Urothelium cell line (cell line): ENCODE data around the gene HOXB6.

Source experiments
- DNase-seq: peaks from one replicate; pipeline ENCODE4 v3.0.0; 2011; ENCODE audit warnings: low spot score, mixed read lengths
- FAIRE-seq: peaks from 2 replicates; lab custom pipeline; 2011; peaks lifted over from hg19 to GRCh38; lab: Jason Lieb, UNC

Gene HOXB6

GRCh38 chr17:48604770-48605329 lies at the start of gene HOXB6:
HOXB6 (minus strand) TSS chr17:48604986; CDS start chr17:48598150, 6,836 bp downstream.
- FAIRE-seq (no peak), DNase-seq (peak; percentile 70)

GRCh38 chr17:48649741-48650140 lies 45.0 kb upstream of the HOXB6 start:
- DNase-seq (no peak), FAIRE-seq (no peak)

DNA sequence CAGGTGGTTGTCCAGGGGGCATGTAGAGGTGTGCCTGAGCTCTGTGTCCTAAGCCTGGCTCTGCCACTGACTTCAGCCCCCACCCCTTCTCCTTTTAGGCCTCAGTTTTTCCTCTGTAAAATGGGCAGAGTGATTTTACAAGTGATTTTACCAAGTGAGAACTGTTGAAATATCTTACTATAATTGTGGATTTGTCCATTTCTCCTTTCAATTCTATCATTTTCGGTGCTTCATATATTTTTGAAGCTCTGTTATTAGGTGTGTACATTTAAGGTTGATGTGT lies 43.1 kb upstream of the HOXB6 start:
- DNase-seq (no peak), FAIRE-seq (no peak)

DNA sequence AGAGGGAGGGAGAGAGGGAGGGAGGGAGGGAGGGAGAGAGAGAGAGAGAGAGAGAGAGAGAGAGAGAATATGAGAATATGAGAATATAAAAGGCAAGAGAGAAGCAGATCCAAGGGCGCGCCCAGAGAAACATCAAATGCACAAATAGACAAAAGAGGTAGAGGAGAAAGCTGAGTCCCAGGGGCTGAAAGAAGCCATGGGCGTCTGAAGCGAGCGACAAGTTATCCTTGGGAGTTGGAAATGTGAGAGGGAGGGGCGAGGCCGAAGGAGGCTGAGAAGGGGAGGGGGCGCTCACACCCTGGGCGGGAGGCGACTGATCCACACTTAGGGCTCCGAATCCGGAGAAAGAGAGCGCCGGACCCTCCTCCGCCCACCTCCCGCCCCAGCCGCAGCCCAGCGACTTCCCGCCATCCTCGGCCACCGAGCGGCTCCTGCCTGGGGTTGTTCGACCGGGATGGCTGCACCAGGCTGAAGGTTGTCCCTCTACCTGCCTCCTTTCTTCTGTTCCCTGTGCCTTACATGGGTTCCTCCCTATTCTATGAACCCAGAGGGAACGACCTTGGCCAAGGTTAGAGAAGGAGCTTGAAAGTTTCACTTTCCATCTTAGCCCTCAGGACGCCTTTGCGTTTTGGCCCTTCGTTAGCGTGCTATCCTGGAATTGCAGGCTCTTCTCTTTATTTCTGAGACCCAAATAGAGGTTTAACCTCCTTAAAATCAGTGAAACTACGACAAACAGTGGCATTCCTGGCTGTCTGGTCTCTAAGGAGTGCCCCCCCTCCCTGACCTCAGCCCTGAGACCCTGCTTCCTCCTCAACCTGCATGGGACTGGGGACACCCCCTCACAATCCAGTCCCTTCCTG lies 42.5 kb upstream of the HOXB6 start:
- DNase-seq (peak; percentile 60), FAIRE-seq (no peak)

- FAIRE-seq (no peak), DNase-seq (peak; percentile 89)
Measured at GRCh38 chr17:48646183-48647102, 41.7 kb upstream of the HOXB6 start.

- FAIRE-seq (no peak), DNase-seq (no peak)
Measured at GRCh38 chr17:48645639-48646182, 40.9 kb upstream of the HOXB6 start.

- DNase-seq (no peak), FAIRE-seq (no peak)
Measured at GRCh38 chr17:48644910-48645557, 40.2 kb upstream of the HOXB6 start.

DNA sequence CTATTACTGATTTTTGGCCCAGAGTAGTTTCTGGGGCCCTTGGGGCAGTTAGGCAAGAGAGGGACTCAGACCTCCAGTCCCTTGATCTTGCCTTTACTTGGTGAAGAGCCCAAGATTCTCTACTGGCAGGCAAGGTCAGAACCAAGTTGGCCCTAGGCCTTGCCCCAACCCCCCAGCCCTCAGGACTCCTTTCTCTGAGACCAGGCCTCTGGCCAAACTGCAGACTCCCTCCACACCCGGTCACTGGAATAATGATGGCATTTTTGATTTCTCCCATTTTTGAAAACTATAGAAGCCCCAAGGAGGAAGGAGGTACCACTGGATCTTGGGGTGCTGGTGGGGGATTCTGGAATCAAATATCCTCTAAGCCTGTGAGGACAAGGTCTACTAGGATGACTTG lies 39.4 kb upstream of the HOXB6 start:
- DNase-seq (no peak), FAIRE-seq (no peak)

- FAIRE-seq (no peak), DNase-seq (no peak)
Measured at GRCh38 chr17:48643697-48644012, 38.9 kb upstream of the HOXB6 start.

GRCh38 chr17:48642843-48643696 lies 38.3 kb upstream of the HOXB6 start:
- FAIRE-seq (no peak), DNase-seq (no peak)

GRCh38 chr17:48642059-48642842 lies 37.5 kb upstream of the HOXB6 start:
- no peak for FAIRE-seq
- DNase-seq: no peak

DNA sequence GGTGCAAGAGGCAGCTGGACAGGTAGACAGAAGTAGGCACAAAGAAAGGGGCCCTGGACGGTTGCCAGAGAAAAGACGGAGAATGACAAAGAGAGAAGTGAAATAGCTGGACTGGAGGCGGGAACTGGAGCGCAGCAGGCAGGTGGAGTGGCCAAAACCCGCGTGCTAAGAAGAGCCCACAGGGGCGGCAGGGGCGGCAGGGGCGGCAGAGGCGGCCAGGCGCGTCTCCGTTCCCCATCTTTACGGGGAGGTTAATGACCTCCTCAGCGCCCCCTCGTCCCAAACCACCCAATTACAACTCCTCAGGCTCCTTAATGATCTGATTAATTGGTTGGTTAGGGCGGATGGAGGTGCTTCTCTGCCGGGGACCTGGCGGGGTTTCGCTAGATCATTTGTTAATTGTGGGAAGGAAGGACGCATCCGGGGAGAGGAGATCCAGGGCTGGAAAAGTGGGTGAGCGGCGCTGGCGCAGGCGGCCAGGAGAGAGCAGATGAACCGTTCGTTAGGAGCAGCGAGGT lies 36.8 kb upstream of the HOXB6 start:
- no peak for FAIRE-seq
- no peak for DNase-seq

GRCh38 chr17:48640858-48641180 lies 36.0 kb upstream of the HOXB6 start:
- DNase-seq: no peak
- FAIRE-seq: no peak

DNA sequence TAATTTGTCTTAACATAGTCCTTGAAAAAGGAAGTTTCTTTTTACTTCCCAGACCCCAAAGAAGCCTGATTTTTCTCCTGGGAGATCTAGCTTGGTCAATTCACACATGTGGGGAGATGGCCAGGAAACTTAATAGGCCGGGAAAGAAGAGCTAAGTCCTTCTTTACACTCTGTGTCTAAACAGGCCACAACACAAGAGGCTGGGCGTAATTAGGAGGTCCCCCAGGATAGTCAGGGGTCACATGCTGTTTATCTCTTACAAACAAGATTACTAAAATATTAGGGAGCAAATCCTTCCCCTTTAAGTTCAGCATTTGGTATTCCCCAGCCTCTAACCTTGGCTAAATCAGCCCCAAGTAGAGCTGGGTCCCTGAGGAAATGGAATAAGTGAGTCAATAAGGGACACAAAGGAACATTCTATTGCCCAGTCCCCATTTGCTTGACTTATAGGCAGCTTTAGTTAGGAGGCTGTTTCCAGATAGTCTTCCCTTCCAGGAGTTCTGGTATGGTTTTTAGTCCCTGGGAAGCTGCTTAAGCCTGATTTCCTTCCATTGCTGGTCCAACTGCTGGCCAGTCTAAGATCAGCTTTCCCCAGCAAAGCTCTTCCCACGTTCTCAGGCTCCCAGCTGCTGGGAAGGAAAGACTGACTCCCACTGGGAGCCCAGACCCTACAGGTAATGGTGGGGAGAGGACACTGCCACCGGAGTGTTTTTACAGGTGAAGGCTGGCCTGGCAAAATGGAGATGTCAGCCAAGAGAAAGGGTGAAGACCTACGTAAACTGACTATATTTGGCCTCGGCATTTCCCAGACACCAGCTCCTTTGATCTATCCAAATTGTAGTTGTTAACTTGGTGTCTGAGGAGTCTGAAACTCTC lies 35.4 kb upstream of the HOXB6 start:
- no peak for FAIRE-seq

DNA sequence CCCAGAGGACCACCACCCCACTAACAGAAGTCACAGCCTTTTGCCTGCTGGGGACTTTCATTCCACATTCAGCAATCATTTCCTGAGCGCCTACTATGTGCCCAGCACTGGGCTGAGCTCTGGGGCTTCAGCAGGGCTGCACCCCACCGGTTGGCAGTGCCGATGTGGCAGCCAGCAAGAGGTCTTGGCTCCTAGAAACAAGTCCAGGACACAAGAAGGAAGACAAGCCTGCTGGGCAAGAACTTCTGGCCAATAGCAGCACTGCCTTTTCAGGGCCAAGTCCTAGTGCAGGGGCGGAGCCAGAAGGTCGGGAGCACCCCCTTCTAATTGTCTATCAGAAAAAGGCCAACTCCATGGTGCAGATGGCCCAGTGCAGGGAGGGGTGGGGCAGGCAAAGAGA lies 34.4 kb upstream of the HOXB6 start:
- DNase-seq (no peak), FAIRE-seq (no peak)

More for the DNA sequence above, 35.4 kb upstream of the HOXB6 start:
- DNase-seq: no peak

DNA sequence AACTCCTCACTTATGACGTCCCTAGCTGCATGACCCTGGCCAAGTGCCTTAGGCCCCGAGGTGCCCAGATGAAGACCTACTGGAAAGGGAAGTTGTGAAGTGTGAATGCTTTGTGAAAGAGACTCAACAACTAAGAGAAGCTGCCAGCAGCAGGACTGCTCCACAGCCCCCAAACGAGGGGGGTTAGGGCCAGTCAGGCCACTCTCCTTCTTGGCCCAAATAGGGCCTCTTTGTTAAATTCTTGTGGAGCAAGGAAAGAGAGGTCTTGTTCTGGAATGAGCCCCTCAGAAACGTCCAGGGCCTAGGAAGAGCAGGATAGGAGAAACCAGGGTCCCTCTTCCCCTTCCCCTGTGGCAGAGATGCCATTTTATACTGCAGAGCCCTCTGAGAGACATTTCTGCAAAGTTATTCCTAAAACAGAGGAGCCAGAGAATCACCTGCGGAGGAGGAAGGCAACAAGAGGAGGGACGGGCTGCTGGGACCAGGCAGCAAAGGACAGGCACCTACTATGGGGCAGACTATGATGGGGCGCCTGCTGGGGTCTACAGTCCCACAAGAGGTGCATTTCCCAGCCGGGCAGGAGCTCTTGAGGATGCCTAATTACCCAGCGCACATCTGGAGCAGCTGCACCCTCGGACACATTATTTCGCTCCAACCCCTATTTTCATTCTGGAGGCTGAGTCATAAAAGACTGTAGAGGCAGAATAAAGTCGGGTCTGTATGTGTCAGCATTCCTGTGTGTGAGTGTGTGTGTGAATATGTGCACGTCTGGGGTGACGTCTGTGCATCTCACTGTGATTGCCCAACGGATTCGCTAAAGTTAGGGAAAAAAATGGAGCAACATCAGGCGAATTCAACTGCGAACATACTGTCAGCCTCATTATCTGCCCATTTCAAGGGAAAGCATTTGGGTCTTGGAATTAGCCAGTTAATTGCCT lies 32.8 kb upstream of the HOXB6 start:
- FAIRE-seq (peak; percentile 89), DNase-seq (peak; percentile 75)
